Measurements from ENCODE around the gene TLE3. TPM values are rescaled to one million over a fixed set of nuclear protein-coding genes. Genes with fewer than 3 reads are reported as not detected.

Gene TLE3
- total RNA-seq, 1 donor from 2014 or later, result 63.7 TPM

- no peak overlapping the region for H3K4me3 ChIP-seq
- peaks cover 100% of the 10 kb centered on the region for H3K36me3 ChIP-seq
- H3K27me3 ChIP-seq (ENCODE audit: low read depth), result no peaks in the 10 kb centered on the region
- H3K27ac ChIP-seq, result no peak overlapping the region
- peak in 1 of 2 donors; percentile 6 for ATAC-seq
- H3K9me3 ChIP-seq, result no peaks in the 10 kb centered on the region
- peaks cover 28% of the 10 kb centered on the region for H3K4me1 ChIP-seq
- DNase-seq, result no peak
- TF ChIP-seq, protein P1, sequence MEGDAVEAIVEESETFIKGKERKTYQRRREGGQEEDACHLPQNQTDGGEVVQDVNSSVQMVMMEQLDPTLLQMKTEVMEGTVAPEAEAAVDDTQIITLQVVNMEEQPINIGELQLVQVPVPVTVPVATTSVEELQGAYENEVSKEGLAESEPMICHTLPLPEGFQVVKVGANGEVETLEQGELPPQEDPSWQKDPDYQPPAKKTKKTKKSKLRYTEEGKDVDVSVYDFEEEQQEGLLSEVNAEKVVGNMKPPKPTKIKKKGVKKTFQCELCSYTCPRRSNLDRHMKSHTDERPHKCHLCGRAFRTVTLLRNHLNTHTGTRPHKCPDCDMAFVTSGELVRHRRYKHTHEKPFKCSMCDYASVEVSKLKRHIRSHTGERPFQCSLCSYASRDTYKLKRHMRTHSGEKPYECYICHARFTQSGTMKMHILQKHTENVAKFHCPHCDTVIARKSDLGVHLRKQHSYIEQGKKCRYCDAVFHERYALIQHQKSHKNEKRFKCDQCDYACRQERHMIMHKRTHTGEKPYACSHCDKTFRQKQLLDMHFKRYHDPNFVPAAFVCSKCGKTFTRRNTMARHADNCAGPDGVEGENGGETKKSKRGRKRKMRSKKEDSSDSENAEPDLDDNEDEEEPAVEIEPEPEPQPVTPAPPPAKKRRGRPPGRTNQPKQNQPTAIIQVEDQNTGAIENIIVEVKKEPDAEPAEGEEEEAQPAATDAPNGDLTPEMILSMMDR (IDR thresholded peaks at IDR 0.05), result no peak
- intact Hi-C loops (cut with DNase I), result no loop called here
Measured at GRCh38 chr15:70062321-70062956, 35.3 kb downstream of the TLE3 start.

- no peak overlapping the region for H3K27ac ChIP-seq
- H3K36me3 ChIP-seq, result peaks cover 100% of the 10 kb centered on the region
- H3K27me3 ChIP-seq (ENCODE audit: low read depth), result no peaks in the 10 kb centered on the region
- DNase-seq (no peak), ATAC-seq (no peak)
- TF ChIP-seq, protein P1 (IDR thresholded peaks at IDR 0.05), result no peak
- H3K9me3 ChIP-seq, result no peaks in the 10 kb centered on the region
- H3K4me1 ChIP-seq, result peaks cover 28% of the 10 kb centered on the region
- H3K4me3 ChIP-seq, result no peak overlapping the region
- intact Hi-C loops (cut with DNase I), result no loop called here
Measured at GRCh38 chr15:70061696-70062270, 35.9 kb downstream of the TLE3 start.

- Histone ChIP-seq H3K9me3 (no peaks in the 10 kb centered on the region), H3K27ac (no peak overlapping the region), H3K27me3 (ENCODE audit: low read depth) (no peaks in the 10 kb centered on the region), H3K4me3 (no peak overlapping the region), H3K4me1 (peaks cover 28% of the 10 kb centered on the region), H3K36me3 (peaks cover 100% of the 10 kb centered on the region)
- TF ChIP-seq, protein P1 (IDR thresholded peaks at IDR 0.05), result no peak
- ATAC-seq (no peak), DNase-seq (peak; percentile 20)
- intact Hi-C loops (cut with DNase I), result no loop called here
Measured at GRCh38 chr15:70060993-70061305, 36.8 kb downstream of the TLE3 start.

DNA sequence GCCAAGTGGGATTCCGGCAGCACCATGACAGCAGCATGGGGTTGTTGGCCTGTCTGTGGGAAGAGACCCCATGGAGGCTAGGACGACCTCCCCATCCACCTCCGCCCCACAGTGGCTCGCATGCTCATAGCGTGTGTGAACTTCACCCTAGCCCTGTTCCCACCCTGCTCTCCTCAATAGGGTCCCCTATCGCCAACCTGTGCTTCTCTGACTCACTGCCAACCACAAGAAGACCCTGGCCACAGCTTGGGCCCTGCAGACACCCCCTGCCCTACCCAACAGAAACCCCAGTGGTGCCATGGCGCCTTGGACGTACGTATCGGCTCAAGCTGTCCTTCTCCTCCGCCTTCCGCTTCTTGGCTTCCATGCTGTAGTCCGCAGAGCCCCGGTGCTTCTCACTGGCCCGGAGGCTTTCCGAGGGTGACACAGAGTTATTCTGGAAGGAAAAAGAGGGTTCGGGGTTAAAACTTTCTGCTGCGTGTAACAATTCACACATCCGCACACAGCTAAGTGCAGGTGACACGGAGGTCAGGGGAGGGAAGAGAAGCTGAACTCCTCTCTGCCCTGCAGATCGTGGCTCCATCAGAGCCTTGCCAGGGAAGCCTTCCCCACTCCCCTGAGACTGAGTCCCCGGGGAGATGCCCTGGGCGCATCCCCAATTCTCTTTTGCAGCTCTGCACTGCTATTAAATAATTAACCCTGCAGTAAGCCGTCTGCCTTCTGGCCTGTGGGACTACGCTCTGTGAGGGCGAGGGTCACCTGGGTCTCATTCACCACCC lies 37.3 kb downstream of the TLE3 start:
- no peak for ATAC-seq
- TF ChIP-seq, protein P1 (IDR thresholded peaks at IDR 0.05), result no peak
- peaks cover 23% of the 10 kb centered on the region for H3K4me1 ChIP-seq
- intact Hi-C loops (cut with DNase I), result no loop called here
- H3K9me3 ChIP-seq, result no peaks in the 10 kb centered on the region
- H3K4me3 ChIP-seq, result no peak overlapping the region
- H3K27ac ChIP-seq, result no peak overlapping the region
- H3K27me3 ChIP-seq (ENCODE audit: low read depth), result no peaks in the 10 kb centered on the region
- peak; percentile 30 for DNase-seq
- H3K36me3 ChIP-seq, result peaks cover 100% of the 10 kb centered on the region

DNA sequence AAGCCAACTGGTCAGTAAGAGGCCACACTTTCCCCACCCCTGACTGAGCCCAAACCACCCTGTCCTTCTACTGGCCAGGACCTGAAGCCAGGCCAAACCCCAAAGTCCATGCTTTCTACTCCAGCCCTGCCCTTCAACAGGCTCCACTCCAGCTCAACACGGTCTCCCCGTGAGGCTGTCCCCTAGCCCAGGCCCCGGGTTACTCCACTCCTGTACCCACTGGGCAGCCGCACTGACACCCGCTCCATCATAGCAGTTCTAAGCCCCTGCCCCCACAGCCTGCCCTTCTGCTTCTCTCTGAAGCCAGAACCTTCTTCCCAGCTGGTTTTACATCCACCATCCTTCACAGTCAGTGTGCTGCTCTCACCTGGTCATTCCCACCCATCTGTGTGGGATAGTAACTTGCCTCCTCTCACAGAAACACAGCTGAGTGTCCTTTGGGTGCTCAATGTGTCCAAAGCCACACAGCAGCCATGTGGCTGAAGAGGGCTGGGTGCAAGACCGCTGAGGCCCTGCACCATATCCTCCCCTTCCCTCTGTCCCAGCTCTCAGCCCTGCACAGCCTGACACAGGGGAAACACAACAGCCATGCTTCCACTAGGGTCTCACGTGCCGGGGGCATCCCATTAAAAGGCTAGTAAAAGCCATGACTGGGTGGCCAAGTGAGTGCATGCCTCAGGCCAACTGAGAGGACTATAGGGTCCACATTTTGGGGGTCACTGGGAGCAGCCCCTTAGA lies 38.1 kb downstream of the TLE3 start:
- TF ChIP-seq, protein P1 (IDR thresholded peaks at IDR 0.05), result no peak
- peaks cover 17% of the 10 kb centered on the region for H3K4me1 ChIP-seq

More for the DNA sequence above, 38.1 kb downstream of the TLE3 start:
- H3K9me3 ChIP-seq, result no peaks in the 10 kb centered on the region
- no peak overlapping the region for H3K27ac ChIP-seq
- peak; percentile 20 for DNase-seq
- no peaks in the 10 kb centered on the region for H3K27me3 ChIP-seq (ENCODE audit: low read depth)
- H3K36me3 ChIP-seq, result peaks cover 100% of the 10 kb centered on the region
- no peak for ATAC-seq
- intact Hi-C loops (cut with DNase I), result no loop called here
- H3K4me3 ChIP-seq, result no peak overlapping the region
